Fibroblast of mammary gland (primary cell): ENCODE results near the gene ZNF100.

Source experiments
- DNase-seq: peaks from one replicate; pipeline ENCODE4 v3.0.0-alpha.2; 2010; ENCODE audit warnings: low read depth
- H3K4me3 ChIP-seq: 2 replicates; pipeline ENCODE4 v1.5.1; 2011; ENCODE audit warnings: low read depth, mild to moderate bottlenecking, low read length, moderate library complexity; ENCODE audit not compliant: control insufficient read depth
- TF ChIP-seq, protein P1 (sequence below): conservative IDR thresholded peaks from 2 replicates; pipeline ENCODE4 v1.5.1; 2011; ENCODE audit warnings: low read depth, low read length, inconsistent platforms; ENCODE audit not compliant: control insufficient read depth, insufficient read depth

Gene ZNF100

GRCh38 chr19:21697698-21698097 is 69.7 kb downstream of the ZNF100 start:
- TF ChIP-seq, protein P1, sequence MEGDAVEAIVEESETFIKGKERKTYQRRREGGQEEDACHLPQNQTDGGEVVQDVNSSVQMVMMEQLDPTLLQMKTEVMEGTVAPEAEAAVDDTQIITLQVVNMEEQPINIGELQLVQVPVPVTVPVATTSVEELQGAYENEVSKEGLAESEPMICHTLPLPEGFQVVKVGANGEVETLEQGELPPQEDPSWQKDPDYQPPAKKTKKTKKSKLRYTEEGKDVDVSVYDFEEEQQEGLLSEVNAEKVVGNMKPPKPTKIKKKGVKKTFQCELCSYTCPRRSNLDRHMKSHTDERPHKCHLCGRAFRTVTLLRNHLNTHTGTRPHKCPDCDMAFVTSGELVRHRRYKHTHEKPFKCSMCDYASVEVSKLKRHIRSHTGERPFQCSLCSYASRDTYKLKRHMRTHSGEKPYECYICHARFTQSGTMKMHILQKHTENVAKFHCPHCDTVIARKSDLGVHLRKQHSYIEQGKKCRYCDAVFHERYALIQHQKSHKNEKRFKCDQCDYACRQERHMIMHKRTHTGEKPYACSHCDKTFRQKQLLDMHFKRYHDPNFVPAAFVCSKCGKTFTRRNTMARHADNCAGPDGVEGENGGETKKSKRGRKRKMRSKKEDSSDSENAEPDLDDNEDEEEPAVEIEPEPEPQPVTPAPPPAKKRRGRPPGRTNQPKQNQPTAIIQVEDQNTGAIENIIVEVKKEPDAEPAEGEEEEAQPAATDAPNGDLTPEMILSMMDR: no peak
- DNase-seq: no peak
- no peak overlapping the region for H3K4me3 ChIP-seq

GRCh38 chr19:21694171-21694906 is 73.0 kb downstream of the ZNF100 start:
- TF ChIP-seq, protein P1: no peak
- no peak for DNase-seq
- H3K4me3 ChIP-seq: no peak overlapping the region

- TF ChIP-seq, protein P1: no peak
- H3K4me3 ChIP-seq: no peak overlapping the region
- no peak for DNase-seq
Observed at GRCh38 chr19:21693399-21693798, 74.0 kb downstream of the ZNF100 start.

GRCh38 chr19:21691661-21692060 is 75.7 kb downstream of the ZNF100 start:
- TF ChIP-seq, protein P1: no peak
- no peak for DNase-seq
- no peak overlapping the region for H3K4me3 ChIP-seq

GRCh38 chr19:21688464-21688863 is 78.9 kb downstream of the ZNF100 start:
- TF ChIP-seq, protein P1: no peak
- DNase-seq: no peak
- H3K4me3 ChIP-seq: no peak overlapping the region

DNA sequence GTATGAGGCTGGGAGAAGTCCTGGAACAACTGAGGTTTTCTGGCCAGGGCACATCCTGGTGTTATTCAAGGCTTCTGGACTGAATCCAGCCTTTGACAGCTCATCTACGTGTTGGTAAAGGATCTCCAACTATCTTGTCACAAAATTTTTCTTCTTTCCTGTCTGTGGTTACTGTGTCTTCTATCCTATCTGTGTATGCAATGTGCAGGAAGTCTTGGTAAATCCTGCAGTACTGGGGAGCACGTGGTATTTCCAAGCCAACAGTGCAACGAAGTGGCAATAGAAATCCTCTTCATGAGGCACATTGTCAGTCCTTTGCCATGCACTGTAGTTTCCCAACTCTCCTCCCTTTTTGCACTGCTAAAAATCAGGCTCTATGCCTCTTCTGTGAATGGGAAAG is 86.7 kb downstream of the ZNF100 start:
- DNase-seq: no peak
- TF ChIP-seq, protein P1: no peak
- H3K4me3 ChIP-seq: no peak overlapping the region
